GM18861 (cell line): ENCODE results near the gene RPP25.
A peak's percentile ranks its signal among the peaks of the same experiment; 100 is the strongest.
"Not testable (repeated sequence)": the region's sequence is repeated elsewhere in the genome, so short reads cannot be mapped to it uniquely, and the experiment has no call there.

ENCODE experiments used
- ATAC-seq: cut with Tn5 transposase; IDR thresholded peaks from one replicate; pipeline ENCODE4 v1.9.1; 2021; ENCODE audit not compliant: unreplicated experiment

The RPP25 gene

GRCh38 chr15:74924525-74924924 is 32.0 kb downstream of the RPP25 start:
- ATAC-seq = no peak

GRCh38 chr15:74920456-74920855 is 36.1 kb downstream of the RPP25 start:
- no peak for ATAC-seq

GRCh38 chr15:74917676-74918075 is 38.9 kb downstream of the RPP25 start:
- ATAC-seq = no peak

GRCh38 chr15:74913799-74914198 is 42.8 kb downstream of the RPP25 start:
- ATAC-seq = not testable (repeated sequence)

GRCh38 chr15:74913041-74913440 is 43.5 kb downstream of the RPP25 start:
- no peak for ATAC-seq

- ATAC-seq = no peak
Measured at GRCh38 chr15:74908635-74909034, 47.9 kb downstream of the RPP25 start.

GRCh38 chr15:74907163-74907870 is 49.3 kb downstream of the RPP25 start:
- peak; percentile 15 for ATAC-seq

GRCh38 chr15:74906450-74907162 is 50.0 kb downstream of the RPP25 start, which contains the start of gene FAM219B:
FAM219B (minus strand) TSS chr15:74906851; CDS start chr15:74906800, 51 bp downstream.
- ATAC-seq = peak; percentile 79

GRCh38 chr15:74906067-74906449 is 50.5 kb downstream of the RPP25 start:
- ATAC-seq = no peak
